B cell (primary cell): ENCODE data around the gene LSS. TPM values are rescaled to one million over a fixed set of nuclear protein-coding genes. Genes with fewer than 3 reads are reported as not detected.

Source experiments
- ATAC-seq: fragments of 200-7000 bp; cut with Tn5 transposase; one replicate; pipeline ENCODE4 v1.10.0; 2021; ENCODE audit warnings: low read depth, mild to moderate bottlenecking, moderate number of reproducible peaks, moderate library complexity
- CTCF ChIA-PET: fragments of 350-600 bp; sonication (Branson Sonifier 250); formaldehyde crosslinking; loops from one replicate; lab custom pipeline; 2021; ENCODE audit warnings: antibody characterized with exemption, inconsistent platforms; lab: Charles Lee
- POLR2A ChIA-PET: fragments of 350-600 bp; sonication (Branson Sonifier 250); formaldehyde crosslinking; loops from one replicate; lab custom pipeline; 2021; ENCODE audit warnings: antibody characterized with exemption; lab: Charles Lee
- DNase-seq: peaks from one replicate; pipeline ENCODE4 v3.0.0; 2013
- H2AFZ ChIP-seq: 2 replicates; pipeline ENCODE4 v1.6.1; 2012; ENCODE audit warnings: mild to moderate bottlenecking, low read depth, low read length; ENCODE audit not compliant: insufficient read depth, poor library complexity, severe bottlenecking
- H3K27ac ChIP-seq, 2 donors: 1 replicate in 1 of 2; 2 replicates in 1 of 2; pipeline ENCODE4 v1.5.1; 2012 to 2013; ENCODE audit warnings: low read length in 2 of 2, mild to moderate bottlenecking in 2 of 2, moderate library complexity in 1 of 2
- H3K27me3 ChIP-seq, 4 experiments: fragments of 200-600 bp in 1 of 4; sonication (generic) in 1 of 4; replicated peaks in 1 of 4; 1 replicate in 2 of 4; 2 replicates in 2 of 4; pipeline versions ENCODE4 v1.6.1 to v1.7.0; 2013 to 2016; ENCODE audit warnings: low read length in 3 of 4, mild to moderate bottlenecking in 2 of 4, mixed read lengths in 1 of 4, moderate library complexity in 1 of 4; ENCODE audit not compliant: insufficient read depth in 4 of 4, control insufficient read depth in 3 of 4; ENCODE audit errors: control extremely low read depth in 1 of 4
- H3K36me3 ChIP-seq, 2 experiments: replicated peaks in 1 of 2; 1 replicate in 1 of 2; 2 replicates in 1 of 2; pipeline versions ENCODE4 v1.6.1 to v1.7.1; 2013; ENCODE audit warnings: low read length in 1 of 2; ENCODE audit not compliant: insufficient read depth in 2 of 2, control insufficient read depth in 1 of 2; ENCODE audit errors: control extremely low read depth in 1 of 2, extremely low read depth in 1 of 2
- H3K4me1 ChIP-seq, 2 donors: fragments of 200-600 bp in 1 of 2; sonication (generic) in 1 of 2; 1 replicate in 1 of 2; 2 replicates in 1 of 2; pipeline versions ENCODE4 v1.5.1 to v1.6.1; 2013 to 2017; ENCODE audit warnings: low read length in 2 of 2; ENCODE audit not compliant: control insufficient read depth in 2 of 2, insufficient read depth in 2 of 2
- H3K4me2 ChIP-seq: replicated peaks from 2 replicates; pipeline ENCODE3; 2012; ENCODE audit warnings: mild to moderate bottlenecking, low read depth, low read length; ENCODE audit not compliant: poor library complexity, severe bottlenecking
- H3K4me3 ChIP-seq, 5 experiments: fragments of 200-600 bp in 1 of 5; sonication (generic) in 1 of 5; 1 replicate in 3 of 5; 2 replicates in 2 of 5; pipeline versions ENCODE4 v1.5.1 to v1.7.0; 2011 to 2016; ENCODE audit warnings: low read length in 4 of 5, mild to moderate bottlenecking in 4 of 5, low read depth in 2 of 5, control low read depth in 1 of 5, moderate library complexity in 1 of 5; ENCODE audit not compliant: insufficient read depth in 1 of 5; ENCODE audit errors: control extremely low read depth in 1 of 5, extremely low read depth in 1 of 5
- H3K79me2 ChIP-seq: fragments of 200-600 bp; sonication (generic); one replicate; pipeline ENCODE4 v1.6.0; 2016; ENCODE audit warnings: low read length; ENCODE audit not compliant: control insufficient read depth, insufficient read depth
- H3K9ac ChIP-seq: fragments of 200-600 bp; sonication (generic); 2 replicates; pipeline ENCODE4 v1.6.1; 2017; ENCODE audit warnings: mild to moderate bottlenecking, low read length, moderate library complexity
- H3K9me3 ChIP-seq, 3 donors: one replicate each; pipeline versions ENCODE4 v1.6.1 to v1.7.1; 2013; ENCODE audit warnings: low read length in 2 of 3; ENCODE audit not compliant: control insufficient read depth in 2 of 3, insufficient read depth in 1 of 3; ENCODE audit errors: control extremely low read depth in 1 of 3
- H4K20me1 ChIP-seq: 2 replicates; pipeline ENCODE4 v1.6.0; 2012; ENCODE audit warnings: mild to moderate bottlenecking, low read length; ENCODE audit not compliant: insufficient read depth, control insufficient read depth, poor library complexity, severe bottlenecking
- H3K27ac Mint-ChIP-seq: one replicate; pipeline ENCODE4 v1.8.0; 2021; ENCODE audit warnings: mixed read lengths
- H3K27me3 Mint-ChIP-seq: one replicate; pipeline ENCODE4 v1.8.0; 2021; ENCODE audit warnings: mixed read lengths
- H3K4me1 Mint-ChIP-seq: one replicate; pipeline ENCODE4 v1.8.0; 2021; ENCODE audit warnings: mixed read lengths
- H3K4me3 Mint-ChIP-seq: one replicate; pipeline ENCODE4 v1.8.0; 2021; ENCODE audit warnings: mixed read lengths
- H3K9me3 Mint-ChIP-seq: one replicate; pipeline ENCODE4 v1.8.0; 2022; ENCODE audit warnings: mixed read lengths; ENCODE audit not compliant: insufficient read depth
- EZH2 ChIP-seq: IDR thresholded peaks from 2 replicates; pipeline ENCODE4 v1.6.1; 2012; ENCODE audit warnings: borderline replicate concordance, low read depth, mild to moderate bottlenecking, moderate library complexity, low read length; ENCODE audit not compliant: insufficient read depth, poor library complexity, severe bottlenecking
- WGBS: methylation state at CpG from one replicate; pipeline ENCODE4 v1.1.5; 2013; ENCODE audit warnings: missing lambda C conversion rate; ENCODE audit not compliant: insufficient coverage; 5-methylcytosine and 5-hydroxymethylcytosine counted together
- intact Hi-C: fragments of 100-400 bp; cut with micrococcal nuclease; formaldehyde crosslinking; loops from one replicate; pipeline ENCODE4 v1.10.0; 2022
- polyA plus RNA-seq: library from polyadenylated mRNA; depleted of rRNA; stranded (reverse); fragments of >200 nt; gene quantifications from 2 replicates; pipeline ENCODE4 v1.2.3, GENCODE V29; 2012
- total RNA-seq, 2 donors: library from RNA; stranded (reverse); fragments of 120-200 nt in 1 of 2; gene quantifications; 1 replicate in 1 of 2; 2 replicates in 1 of 2; pipeline versions ENCODE4 v1.2.3 to v1.2.4, GENCODE V29; 2013 to 2022
- TF ChIP-seq, protein P1 (sequence below): fragments of 200-600 bp; IDR thresholded peaks from one replicate; pipeline ENCODE4 v1.8.0; 2022; ENCODE audit warnings: antibody characterized with exemption, mild to moderate bottlenecking

The LSS gene
- total and polyA plus RNA-seq, 2 donors (not counting 1 experiment from before 2014, with no cell fraction given) = 30.2 to 58.1 TPM

DNA sequence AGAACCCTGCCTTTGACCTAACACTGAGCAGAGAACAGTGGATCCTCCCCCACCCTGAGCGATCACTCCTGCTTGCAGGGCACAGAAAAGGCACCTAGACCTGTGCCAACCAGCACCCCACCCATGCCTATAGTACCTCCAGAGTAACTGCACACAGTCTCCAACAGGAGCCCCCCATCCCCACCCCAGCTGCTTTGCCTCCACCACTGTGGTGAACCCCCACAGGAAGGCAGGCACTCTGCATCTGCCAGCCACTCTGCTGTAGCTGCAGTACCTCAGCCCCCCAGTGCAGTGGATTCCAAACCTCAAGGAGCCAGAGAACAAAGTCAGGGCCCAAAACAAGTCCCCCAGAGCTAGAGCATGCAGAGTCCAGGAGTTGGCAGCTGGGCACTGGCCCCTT is 55.0 kb downstream of the LSS start:
- H3K79me2 ChIP-seq = peaks cover 7% of the 10 kb centered on the region
- H4K20me1 ChIP-seq = no peaks in the 10 kb centered on the region
- WGBS = 100% methylated on average over 1 of the region's 1 CpG
- no peak for TF ChIP-seq EZH2
- TF ChIP-seq, protein P1, sequence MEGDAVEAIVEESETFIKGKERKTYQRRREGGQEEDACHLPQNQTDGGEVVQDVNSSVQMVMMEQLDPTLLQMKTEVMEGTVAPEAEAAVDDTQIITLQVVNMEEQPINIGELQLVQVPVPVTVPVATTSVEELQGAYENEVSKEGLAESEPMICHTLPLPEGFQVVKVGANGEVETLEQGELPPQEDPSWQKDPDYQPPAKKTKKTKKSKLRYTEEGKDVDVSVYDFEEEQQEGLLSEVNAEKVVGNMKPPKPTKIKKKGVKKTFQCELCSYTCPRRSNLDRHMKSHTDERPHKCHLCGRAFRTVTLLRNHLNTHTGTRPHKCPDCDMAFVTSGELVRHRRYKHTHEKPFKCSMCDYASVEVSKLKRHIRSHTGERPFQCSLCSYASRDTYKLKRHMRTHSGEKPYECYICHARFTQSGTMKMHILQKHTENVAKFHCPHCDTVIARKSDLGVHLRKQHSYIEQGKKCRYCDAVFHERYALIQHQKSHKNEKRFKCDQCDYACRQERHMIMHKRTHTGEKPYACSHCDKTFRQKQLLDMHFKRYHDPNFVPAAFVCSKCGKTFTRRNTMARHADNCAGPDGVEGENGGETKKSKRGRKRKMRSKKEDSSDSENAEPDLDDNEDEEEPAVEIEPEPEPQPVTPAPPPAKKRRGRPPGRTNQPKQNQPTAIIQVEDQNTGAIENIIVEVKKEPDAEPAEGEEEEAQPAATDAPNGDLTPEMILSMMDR = no peak
- peaks cover 7% of the 10 kb centered on the region for H3K9me3 Mint-ChIP-seq
- no peaks in the 10 kb centered on the region for H3K4me1 ChIP-seq
- no peak overlapping the region for H3K27ac ChIP-seq
- H3K36me3 ChIP-seq = no peaks in the 10 kb centered on the region
- no peak overlapping the region for H3K4me2 ChIP-seq
- intact Hi-C loops = no loop called here
- H3K4me3 ChIP-seq = no peak overlapping the region
- ChIA-PET CTCF (no interaction called here), POLR2A (no interaction called here)
- ATAC-seq (no peak), DNase-seq (no peak)
- peaks cover 10% of the 10 kb centered on the region for H3K4me1 Mint-ChIP-seq
- H3K9me3 ChIP-seq = peaks cover 1 to 16% (median 3%) of the 10 kb centered on the region in 3 donors
- no peaks in the 10 kb centered on the region for H3K27me3 Mint-ChIP-seq
- no peak overlapping the region for H3K27ac Mint-ChIP-seq
- no peak overlapping the region for H3K4me3 Mint-ChIP-seq
- H2AFZ ChIP-seq = no peak overlapping the region
- H3K27me3 ChIP-seq = no peaks in the 10 kb centered on the region
- no peak overlapping the region for H3K9ac ChIP-seq

DNA sequence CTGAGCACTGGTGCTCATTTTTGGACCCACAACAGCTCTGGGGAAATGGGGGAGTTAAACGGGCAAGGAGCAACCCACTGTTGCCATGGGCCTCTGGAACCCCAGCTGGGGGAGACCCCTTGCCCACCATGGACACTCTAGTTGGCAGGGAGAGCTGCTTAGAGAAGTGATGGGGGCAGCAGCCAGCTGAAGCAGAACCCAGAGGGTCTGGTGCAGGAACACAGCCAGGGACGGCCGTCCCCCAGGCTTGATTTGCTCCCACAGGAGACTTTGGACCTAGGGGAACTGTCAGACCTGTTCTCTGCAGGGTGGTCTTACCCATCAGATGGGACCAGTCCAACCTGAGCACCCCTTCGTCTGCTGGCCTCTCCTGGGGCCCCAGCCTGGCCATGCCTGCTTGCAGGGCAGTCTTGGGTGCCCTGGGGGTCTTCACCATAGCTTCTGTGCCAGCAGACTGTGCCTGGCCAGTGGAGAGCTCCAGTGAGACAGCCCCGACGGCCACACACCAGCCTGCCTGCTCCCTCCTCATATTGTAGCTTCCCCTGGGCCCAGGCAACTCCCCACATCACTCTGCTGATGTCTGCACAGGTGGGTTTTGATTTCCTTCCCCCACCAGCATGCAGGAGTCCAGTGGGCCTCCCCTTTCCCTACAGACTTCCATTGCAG is 55.6 kb downstream of the LSS start:
- no peak for ATAC-seq
- H4K20me1 ChIP-seq = no peaks in the 10 kb centered on the region
- no peak overlapping the region for H3K9ac ChIP-seq
- peaks cover 1 to 16% (median 3%) of the 10 kb centered on the region in 3 donors for H3K9me3 ChIP-seq
- H3K79me2 ChIP-seq = peaks cover 7% of the 10 kb centered on the region
- peaks cover 7% of the 10 kb centered on the region for H3K9me3 Mint-ChIP-seq
- H3K4me3 Mint-ChIP-seq = no peak overlapping the region
- intact Hi-C loops = no loop called here
- no peak overlapping the region for H2AFZ ChIP-seq
- no peak for TF ChIP-seq EZH2
- TF ChIP-seq, protein P1 = no peak
- DNase-seq = no peak
- H3K4me2 ChIP-seq = no peak overlapping the region
- H3K27me3 Mint-ChIP-seq = no peaks in the 10 kb centered on the region
- H3K27ac ChIP-seq = no peak overlapping the region
- no peak overlapping the region for H3K27ac Mint-ChIP-seq
- CTCF ChIA-PET = no interaction called here
- POLR2A ChIA-PET = no interaction called here
- H3K4me3 ChIP-seq = no peak overlapping the region
- H3K4me1 Mint-ChIP-seq = peaks cover 10% of the 10 kb centered on the region
- H3K27me3 ChIP-seq = no peaks in the 10 kb centered on the region
- H3K4me1 ChIP-seq = no peaks in the 10 kb centered on the region
- H3K36me3 ChIP-seq = no peaks in the 10 kb centered on the region
- 88% methylated on average over 6 of the region's 6 CpGs for WGBS
